ENCODE measurements around the gene LIPC.

Gene LIPC

GRCh38 chr15:58460116-58460790 lies 28.5 kb downstream of the LIPC start:
- DNase-seq = no peak

- DNase-seq = no peak
These were observed 29.1 kb downstream of the LIPC start for GRCh38 chr15:58460872-58461271.

- DNase-seq = no peak
These were observed 30.8 kb downstream of the LIPC start for GRCh38 chr15:58462547-58462946.

- no peak for DNase-seq
These were observed 31.3 kb downstream of the LIPC start for GRCh38 chr15:58462973-58463663.

GRCh38 chr15:58463815-58464650 lies 32.2 kb downstream of the LIPC start:
- no peak for DNase-seq

- DNase-seq = no peak
These were observed 33.3 kb downstream of the LIPC start for GRCh38 chr15:58465070-58465469.

GRCh38 chr15:58465866-58466517 lies 34.2 kb downstream of the LIPC start:
- DNase-seq = no peak

GRCh38 chr15:58466566-58466965 lies 34.8 kb downstream of the LIPC start:
- no peak for DNase-seq

- DNase-seq = no peak
These were observed 35.4 kb downstream of the LIPC start for GRCh38 chr15:58467121-58467721.

GRCh38 chr15:58467722-58468423 lies 36.1 kb downstream of the LIPC start:
- DNase-seq = no peak

GRCh38 chr15:58469432-58470353 lies 37.9 kb downstream of the LIPC start:
- peak; percentile 82 for DNase-seq

GRCh38 chr15:58471348-58471747 lies 39.6 kb downstream of the LIPC start:
- no peak for DNase-seq

GRCh38 chr15:58472221-58472620 lies 40.4 kb downstream of the LIPC start:
- DNase-seq = no peak

- DNase-seq = no peak
These were observed 41.2 kb downstream of the LIPC start for GRCh38 chr15:58472821-58473581.

GRCh38 chr15:58473724-58474123 lies 41.9 kb downstream of the LIPC start:
- peak; percentile 11 for DNase-seq

GRCh38 chr15:58474741-58475323 lies 43.0 kb downstream of the LIPC start:
- no peak for DNase-seq

- DNase-seq = no peak
These were observed 44.1 kb downstream of the LIPC start for GRCh38 chr15:58475573-58476524.

- no peak for DNase-seq
These were observed 44.9 kb downstream of the LIPC start for GRCh38 chr15:58476525-58477162.

All from amniotic stem cell (primary cell).